Muscle layer of colon (tissue), 2 donors: ENCODE results near the gene VAMP2.

Source experiments
- H3K27ac ChIP-seq: one replicate; pipeline ENCODE4 v1.7.0; 2013; ENCODE audit warnings: low read depth, mild to moderate bottlenecking, low read length, moderate library complexity
- H3K27me3 ChIP-seq, 2 donors: one replicate each; pipeline ENCODE4 v1.7.0; 2013; ENCODE audit warnings: low read length in 2 of 2, mild to moderate bottlenecking in 2 of 2; ENCODE audit not compliant: insufficient read depth in 2 of 2, control insufficient read depth in 1 of 2
- H3K36me3 ChIP-seq: one replicate; pipeline ENCODE4 v1.7.0; 2013; ENCODE audit warnings: mild to moderate bottlenecking, low read length; ENCODE audit not compliant: insufficient read depth
- H3K4me1 ChIP-seq: one replicate; pipeline ENCODE4 v1.7.0; 2013; ENCODE audit warnings: mild to moderate bottlenecking, low read length; ENCODE audit not compliant: insufficient read depth
- H3K4me3 ChIP-seq, 2 donors: one replicate each; pipeline ENCODE4 v1.7.0; 2013; ENCODE audit warnings: low read length in 2 of 2, low read depth in 1 of 2, mild to moderate bottlenecking in 1 of 2, moderate library complexity in 1 of 2
- H3K9ac ChIP-seq: one replicate; pipeline ENCODE4 v1.7.0; 2013; ENCODE audit warnings: low read length
- H3K9me3 ChIP-seq: one replicate; pipeline ENCODE4 v1.7.0; 2013; ENCODE audit warnings: mild to moderate bottlenecking, low read length
- donor health status: abdominal sarcoma.
- donor health status: Adenocarcinoma of cecum.

VAMP2 gene

GRCh38 chr17:8152112-8152775 lies 10.5 kb downstream of the VAMP2 start, which contains the start of gene PER1:
PER1 (minus strand) TSS chr17:8152404; CDS start chr17:8150706, 1,698 bp downstream.
- H3K4me1 ChIP-seq = peaks cover 40% of the 10 kb centered on the region

GRCh38 chr17:8151641-8152111 lies 11.1 kb downstream of the VAMP2 start:
- peaks cover 51% of the 10 kb centered on the region for H3K36me3 ChIP-seq
- peak overlapping the region; percentile 67 to 89 for H3K4me3 ChIP-seq

More at GRCh38 chr17:8152112-8152775, 10.5 kb downstream of the VAMP2 start, which contains the start of gene PER1:
- Histone ChIP-seq H3K4me3 (peak within 1 kb of the TSS; percentile 67 to 89), H3K9me3 (no peaks in the 10 kb centered on the region), H3K9ac (peak within 1 kb of the TSS; percentile 92), H3K27me3 (no peaks in the 10 kb centered on the region), H3K36me3 (peaks cover 46% of the 10 kb centered on the region), H3K27ac (peak within 1 kb of the TSS; percentile 98)

GRCh38 chr17:8151120-8151640 lies 11.6 kb downstream of the VAMP2 start:
- peak overlapping the region; percentile 92 for H3K9ac ChIP-seq
- peak overlapping the region; percentile 98 for H3K27ac ChIP-seq
- H3K4me3 ChIP-seq = peak overlapping the region; percentile 67 to 89
- H3K9me3 ChIP-seq = no peaks in the 10 kb centered on the region
- H3K36me3 ChIP-seq = peaks cover 56% of the 10 kb centered on the region
- H3K27me3 ChIP-seq = no peaks in the 10 kb centered on the region
- peaks cover 35% of the 10 kb centered on the region for H3K4me1 ChIP-seq

More at GRCh38 chr17:8151641-8152111, 11.1 kb downstream of the VAMP2 start:
- H3K27ac ChIP-seq = peak overlapping the region; percentile 98
- H3K9me3 ChIP-seq = no peaks in the 10 kb centered on the region
- no peaks in the 10 kb centered on the region for H3K27me3 ChIP-seq
- H3K9ac ChIP-seq = peak overlapping the region; percentile 92
- peaks cover 35% of the 10 kb centered on the region for H3K4me1 ChIP-seq

- Histone ChIP-seq H3K36me3 (peaks cover 64% of the 10 kb centered on the region), H3K9me3 (no peaks in the 10 kb centered on the region), H3K27me3 (no peaks in the 10 kb centered on the region), H3K27ac (peak overlapping the region; percentile 98), H3K9ac (peak overlapping the region; percentile 59), H3K4me1 (peaks cover 35% of the 10 kb centered on the region), H3K4me3 (peak overlapping the region; percentile 67 to 89)
Observed at GRCh38 chr17:8150194-8151119, 12.3 kb downstream of the VAMP2 start.

GRCh38 chr17:8149419-8150193 lies 13.1 kb downstream of the VAMP2 start:
- H3K36me3 ChIP-seq = peaks cover 72% of the 10 kb centered on the region
- no peaks in the 10 kb centered on the region for H3K9me3 ChIP-seq
- no peaks in the 10 kb centered on the region for H3K27me3 ChIP-seq
- H3K9ac ChIP-seq = no peak overlapping the region
- H3K27ac ChIP-seq = no peak overlapping the region
- no peak overlapping the region for H3K4me3 ChIP-seq
- H3K4me1 ChIP-seq = peaks cover 35% of the 10 kb centered on the region

- Histone ChIP-seq H3K9me3 (no peaks in the 10 kb centered on the region), H3K36me3 (peaks cover 82% of the 10 kb centered on the region), H3K4me1 (peaks cover 30% of the 10 kb centered on the region), H3K27ac (no peak overlapping the region), H3K9ac (no peak overlapping the region), H3K27me3 (no peaks in the 10 kb centered on the region), H3K4me3 (no peak overlapping the region)
Observed at GRCh38 chr17:8148560-8148959, 14.2 kb downstream of the VAMP2 start.

- Histone ChIP-seq H3K36me3 (peaks cover 82% of the 10 kb centered on the region), H3K9ac (no peak overlapping the region), H3K9me3 (no peaks in the 10 kb centered on the region), H3K27me3 (no peaks in the 10 kb centered on the region), H3K4me3 (no peak overlapping the region), H3K27ac (no peak overlapping the region), H3K4me1 (peaks cover 23% of the 10 kb centered on the region)
Observed at GRCh38 chr17:8147805-8148404, 14.8 kb downstream of the VAMP2 start.

GRCh38 chr17:8147141-8147804 lies 15.5 kb downstream of the VAMP2 start:
- Histone ChIP-seq H3K27ac (no peak overlapping the region), H3K9ac (no peak overlapping the region), H3K36me3 (peaks cover 86% of the 10 kb centered on the region), H3K9me3 (no peaks in the 10 kb centered on the region), H3K4me1 (peaks cover 18% of the 10 kb centered on the region), H3K4me3 (no peak overlapping the region), H3K27me3 (no peaks in the 10 kb centered on the region)

GRCh38 chr17:8146381-8147140 lies 16.2 kb downstream of the VAMP2 start:
- Histone ChIP-seq H3K27ac (no peak overlapping the region), H3K9me3 (no peaks in the 10 kb centered on the region), H3K4me3 (no peak overlapping the region), H3K27me3 (no peaks in the 10 kb centered on the region), H3K9ac (no peak overlapping the region), H3K36me3 (peaks cover 93% of the 10 kb centered on the region), H3K4me1 (peaks cover 18% of the 10 kb centered on the region)

- Histone ChIP-seq H3K4me3 (no peak overlapping the region), H3K27me3 (no peaks in the 10 kb centered on the region), H3K9me3 (no peaks in the 10 kb centered on the region), H3K36me3 (peaks cover 99% of the 10 kb centered on the region), H3K27ac (no peak overlapping the region), H3K4me1 (peaks cover 16% of the 10 kb centered on the region), H3K9ac (no peak overlapping the region)
Observed at GRCh38 chr17:8145811-8146210, 16.9 kb downstream of the VAMP2 start.
